GM23338 (cell line): ENCODE data around the gene TMEM245. TPM values are rescaled to one million over a fixed set of nuclear protein-coding genes. Genes with fewer than 3 reads are reported as not detected.
"Not testable (repeated sequence)": the region's sequence is repeated elsewhere in the genome, so short reads cannot be mapped to it uniquely, and the experiment has no call there.

Experiments used
- ATAC-seq: fragments of 200-7000 bp; cut with Tn5 transposase; 3 replicates; pipeline ENCODE4 v1.9.1; 2020
- DNase-seq: peaks from one replicate; pipeline ENCODE4 v3.0.0-alpha.2; 2015; ENCODE audit warnings: low spot score
- H2AFZ ChIP-seq: fragments of 200-600 bp; sonication (generic); 2 replicates; pipeline ENCODE4 v1.8.0; 2016; ENCODE audit warnings: antibody characterized with exemption, mild to moderate bottlenecking, moderate library complexity
- H3F3A ChIP-seq: fragments of 200-600 bp; sonication (generic); replicated peaks from 2 replicates; pipeline ENCODE4 v1.8.0; 2017; ENCODE audit warnings: antibody characterized with exemption, mixed run types, low read depth
- H3K27ac ChIP-seq: fragments of 200-600 bp; sonication (generic); 2 replicates; pipeline ENCODE4 v1.6.1; 2016; ENCODE audit warnings: low read depth
- H3K27me3 ChIP-seq: fragments of 200-600 bp; sonication (generic); 2 replicates; pipeline ENCODE4 v1.8.0; 2016; ENCODE audit warnings: mild to moderate bottlenecking, mixed run types, moderate library complexity; ENCODE audit not compliant: insufficient read depth
- H3K36me3 ChIP-seq: fragments of 200-600 bp; sonication (generic); 2 replicates; pipeline ENCODE4 v1.8.0; 2016; ENCODE audit warnings: mild to moderate bottlenecking; ENCODE audit not compliant: insufficient read depth
- H3K4me1 ChIP-seq: fragments of 200-600 bp; sonication (generic); 2 replicates; pipeline ENCODE4 v1.8.0; 2016; ENCODE audit warnings: mild to moderate bottlenecking, moderate library complexity; ENCODE audit not compliant: insufficient read depth
- H3K4me2 ChIP-seq: fragments of 200-600 bp; sonication (generic); 2 replicates; pipeline ENCODE4 v1.7.1; 2017; ENCODE audit warnings: mixed run types
- H3K4me3 ChIP-seq: fragments of 200-600 bp; sonication (generic); 2 replicates; pipeline ENCODE4 v1.6.1; 2016; ENCODE audit warnings: mixed run types
- H3K79me2 ChIP-seq: fragments of 200-600 bp; sonication (generic); replicated peaks from 2 replicates; pipeline ENCODE4 v1.8.0; 2017; ENCODE audit warnings: mild to moderate bottlenecking; ENCODE audit not compliant: insufficient read depth
- H3K9me2 ChIP-seq: fragments of 200-600 bp; sonication (generic); 2 replicates; pipeline ENCODE4 v1.8.0; 2017; ENCODE audit not compliant: insufficient read depth
- H4K20me1 ChIP-seq: fragments of 200-600 bp; sonication (generic); replicated peaks from 2 replicates; pipeline ENCODE4 v1.8.0; 2017; ENCODE audit warnings: mild to moderate bottlenecking; ENCODE audit not compliant: insufficient read depth
- H3K27ac Mint-ChIP-seq: 2 replicates; pipeline ENCODE4 v1.8.0; 2020; ENCODE audit warnings: inconsistent platforms, mild to moderate bottlenecking, moderate library complexity, mixed read lengths
- H3K27me3 Mint-ChIP-seq: 3 replicates; pipeline ENCODE4 v1.8.0; 2022; ENCODE audit warnings: low read depth, mild to moderate bottlenecking, moderate library complexity, mixed read lengths, inconsistent platforms; ENCODE audit not compliant: insufficient read depth, poor library complexity
- H3K36me3 Mint-ChIP-seq: 3 replicates; pipeline ENCODE4 v1.8.0; 2021; ENCODE audit warnings: low read depth, mild to moderate bottlenecking, inconsistent platforms, moderate library complexity, mixed read lengths
- H3K4me1 Mint-ChIP-seq: 3 replicates; pipeline ENCODE4 v1.8.0; 2020; ENCODE audit warnings: mild to moderate bottlenecking, inconsistent platforms, mixed read lengths
- H3K4me3 Mint-ChIP-seq: 3 replicates; pipeline ENCODE4 v1.8.0; 2021; ENCODE audit warnings: moderate library complexity, mild to moderate bottlenecking, inconsistent platforms, mixed read lengths
- H3K9me3 Mint-ChIP-seq: 3 replicates; pipeline ENCODE4 v1.8.0; 2020; ENCODE audit warnings: moderate library complexity, mild to moderate bottlenecking, inconsistent platforms, mixed read lengths
- CREB1 ChIP-seq: fragments of 250-450 bp; sonication (Bioruptor Pico); IDR thresholded peaks from 2 replicates; pipeline ENCODE4 v1.5.0; 2020; ENCODE audit warnings: low read depth, mild to moderate bottlenecking, moderate library complexity
- EZH2 ChIP-seq: fragments of 200-600 bp; sonication (generic); IDR thresholded peaks from one replicate; pipeline ENCODE4 v1.8.0; 2017; ENCODE audit warnings: antibody characterized with exemption, mild to moderate bottlenecking, low read depth; ENCODE audit not compliant: unreplicated experiment
- EZH2phosphoT487 ChIP-seq: fragments of 200-600 bp; sonication (generic); IDR thresholded peaks from one replicate; pipeline ENCODE4 v1.8.1; 2018; ENCODE audit warnings: antibody characterized with exemption; ENCODE audit not compliant: unreplicated experiment
- JUNB ChIP-seq: IDR thresholded peaks from one replicate; pipeline ENCODE4 v1.6.1; 2016; ENCODE audit warnings: antibody characterized with exemption; ENCODE audit not compliant: unreplicated experiment
- NANOG ChIP-seq: IDR thresholded peaks from 2 replicates; pipeline ENCODE4 v1.6.1; 2016; ENCODE audit warnings: antibody characterized with exemption, borderline replicate concordance
- POLR2AphosphoS5 ChIP-seq: IDR thresholded peaks from 2 replicates; pipeline ENCODE4 v1.6.1; 2016; ENCODE audit warnings: antibody characterized with exemption, low read depth
- STAT1 ChIP-seq: IDR thresholded peaks from one replicate; pipeline ENCODE4 v1.6.1; 2016; ENCODE audit warnings: antibody characterized with exemption; ENCODE audit not compliant: unreplicated experiment
- ZNF114 ChIP-seq: fragments of 250-450 bp; sonication (Bioruptor Pico); IDR thresholded peaks from 2 replicates; pipeline ENCODE4 v1.5.0; 2020; ENCODE audit warnings: mild to moderate bottlenecking, moderate library complexity
- polyA plus RNA-seq: library from polyadenylated mRNA; unstranded; fragments of >200 nt; fragmentation: Nextera tagmentation; extraction: Ambion mirVana; gene quantifications from 2 replicates; pipeline ENCODE4 v1.2.1, GENCODE V29; 2016
- total RNA-seq: library from RNA; depleted of rRNA; stranded (reverse); fragments of >200 nt; shearing (Covaris generic); gene quantifications from 2 replicates; pipeline ENCODE4 v1.2.3, GENCODE V29; 2014
- TF ChIP-seq, protein P1 (sequence below): IDR thresholded peaks from 2 replicates; pipeline ENCODE4 v1.6.1; 2016; ENCODE audit warnings: antibody characterized with exemption
- TF ChIP-seq, protein P2 (sequence below): IDR thresholded peaks from one replicate; pipeline ENCODE4 v1.6.1; 2018; ENCODE audit warnings: antibody characterized with exemption; ENCODE audit not compliant: unreplicated experiment
- TF ChIP-seq, protein P3 (sequence below), 2 experiments: fragments of 200-600 bp in 1 of 2; sonication (generic) in 1 of 2; conservative IDR thresholded peaks; 2 replicates each; pipeline versions ENCODE4 v1.5.1 to v1.6.1; 2016 to 2017; ENCODE audit warnings: antibody characterized with exemption in 2 of 2, low read depth in 2 of 2, mild to moderate bottlenecking in 2 of 2, moderate library complexity in 1 of 2

The TMEM245 gene
- total and polyA plus RNA-seq, 2 experiments from 2014 or later, result 17.3 to 64.1 TPM

DNA sequence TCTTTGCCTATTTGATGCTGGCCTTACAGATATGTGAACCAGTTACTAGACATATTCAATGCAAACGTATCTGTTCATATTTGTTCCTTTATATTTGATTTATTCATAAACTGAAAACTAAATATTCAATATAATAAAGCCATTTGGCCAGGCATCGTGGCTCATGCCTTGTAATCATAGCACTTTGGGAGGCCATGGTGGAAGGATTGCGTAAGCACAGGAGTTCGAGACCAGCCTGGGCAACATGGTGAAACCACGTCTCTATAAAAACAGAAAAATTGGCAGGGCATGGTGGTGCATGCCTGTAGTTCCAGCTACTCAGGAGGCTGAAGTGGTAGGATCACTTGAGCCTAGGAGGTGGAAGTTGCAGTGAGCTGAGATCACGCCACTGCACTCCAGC lies 57.2 kb downstream of the TMEM245 start (continued):
- TF ChIP-seq, protein P1, sequence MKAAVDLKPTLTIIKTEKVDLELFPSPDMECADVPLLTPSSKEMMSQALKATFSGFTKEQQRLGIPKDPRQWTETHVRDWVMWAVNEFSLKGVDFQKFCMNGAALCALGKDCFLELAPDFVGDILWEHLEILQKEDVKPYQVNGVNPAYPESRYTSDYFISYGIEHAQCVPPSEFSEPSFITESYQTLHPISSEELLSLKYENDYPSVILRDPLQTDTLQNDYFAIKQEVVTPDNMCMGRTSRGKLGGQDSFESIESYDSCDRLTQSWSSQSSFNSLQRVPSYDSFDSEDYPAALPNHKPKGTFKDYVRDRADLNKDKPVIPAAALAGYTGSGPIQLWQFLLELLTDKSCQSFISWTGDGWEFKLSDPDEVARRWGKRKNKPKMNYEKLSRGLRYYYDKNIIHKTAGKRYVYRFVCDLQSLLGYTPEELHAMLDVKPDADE, result no peak
- TF ChIP-seq NANOG, result no peak

DNA sequence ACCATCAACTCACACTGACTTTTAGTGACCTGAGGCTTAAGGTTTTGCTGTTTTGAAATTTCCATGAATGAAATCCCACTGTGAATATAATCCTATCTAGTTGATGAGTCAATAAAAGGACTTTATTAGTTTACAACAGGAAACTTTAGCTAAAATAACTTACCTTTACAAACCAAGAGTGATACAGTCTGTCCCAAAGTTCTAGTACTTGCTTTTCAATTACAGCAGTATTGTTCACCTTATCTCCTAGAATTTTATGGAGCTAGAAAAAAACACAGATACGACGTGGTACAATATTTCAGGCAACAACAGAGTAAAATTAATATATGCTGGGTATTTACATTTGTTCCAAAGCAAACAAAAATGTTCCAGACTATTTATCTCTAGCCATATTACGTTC lies 59.6 kb downstream of the TMEM245 start:
- DNase-seq (no peak), ATAC-seq (no peak)
- Mint-ChIP-seq H3K27me3 (peaks cover 4% of the 10 kb centered on the region), H3K27ac (no peak overlapping the region), H3K9me3 (no peaks in the 10 kb centered on the region), H3K36me3 (peaks cover 64% of the 10 kb centered on the region), H3K4me1 (peaks cover 1% of the 10 kb centered on the region; the same call in 2 of the 3 replicates), H3K4me3 (no peak overlapping the region)
- TF ChIP-seq, protein P2, sequence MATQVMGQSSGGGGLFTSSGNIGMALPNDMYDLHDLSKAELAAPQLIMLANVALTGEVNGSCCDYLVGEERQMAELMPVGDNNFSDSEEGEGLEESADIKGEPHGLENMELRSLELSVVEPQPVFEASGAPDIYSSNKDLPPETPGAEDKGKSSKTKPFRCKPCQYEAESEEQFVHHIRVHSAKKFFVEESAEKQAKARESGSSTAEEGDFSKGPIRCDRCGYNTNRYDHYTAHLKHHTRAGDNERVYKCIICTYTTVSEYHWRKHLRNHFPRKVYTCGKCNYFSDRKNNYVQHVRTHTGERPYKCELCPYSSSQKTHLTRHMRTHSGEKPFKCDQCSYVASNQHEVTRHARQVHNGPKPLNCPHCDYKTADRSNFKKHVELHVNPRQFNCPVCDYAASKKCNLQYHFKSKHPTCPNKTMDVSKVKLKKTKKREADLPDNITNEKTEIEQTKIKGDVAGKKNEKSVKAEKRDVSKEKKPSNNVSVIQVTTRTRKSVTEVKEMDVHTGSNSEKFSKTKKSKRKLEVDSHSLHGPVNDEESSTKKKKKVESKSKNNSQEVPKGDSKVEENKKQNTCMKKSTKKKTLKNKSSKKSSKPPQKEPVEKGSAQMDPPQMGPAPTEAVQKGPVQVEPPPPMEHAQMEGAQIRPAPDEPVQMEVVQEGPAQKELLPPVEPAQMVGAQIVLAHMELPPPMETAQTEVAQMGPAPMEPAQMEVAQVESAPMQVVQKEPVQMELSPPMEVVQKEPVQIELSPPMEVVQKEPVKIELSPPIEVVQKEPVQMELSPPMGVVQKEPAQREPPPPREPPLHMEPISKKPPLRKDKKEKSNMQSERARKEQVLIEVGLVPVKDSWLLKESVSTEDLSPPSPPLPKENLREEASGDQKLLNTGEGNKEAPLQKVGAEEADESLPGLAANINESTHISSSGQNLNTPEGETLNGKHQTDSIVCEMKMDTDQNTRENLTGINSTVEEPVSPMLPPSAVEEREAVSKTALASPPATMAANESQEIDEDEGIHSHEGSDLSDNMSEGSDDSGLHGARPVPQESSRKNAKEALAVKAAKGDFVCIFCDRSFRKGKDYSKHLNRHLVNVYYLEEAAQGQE, result no peak
- TF ChIP-seq POLR2AphosphoS5 (no peak), CREB1 (CRISPR knock-in tag) (no peak), NANOG (no peak), ZNF114 (CRISPR knock-in tag) (no peak), JUNB (no peak), STAT1 (no peak), EZH2 (no peak), EZH2phosphoT487 (no peak)
- TF ChIP-seq, protein P1, result no peak
- TF ChIP-seq, protein P3, sequence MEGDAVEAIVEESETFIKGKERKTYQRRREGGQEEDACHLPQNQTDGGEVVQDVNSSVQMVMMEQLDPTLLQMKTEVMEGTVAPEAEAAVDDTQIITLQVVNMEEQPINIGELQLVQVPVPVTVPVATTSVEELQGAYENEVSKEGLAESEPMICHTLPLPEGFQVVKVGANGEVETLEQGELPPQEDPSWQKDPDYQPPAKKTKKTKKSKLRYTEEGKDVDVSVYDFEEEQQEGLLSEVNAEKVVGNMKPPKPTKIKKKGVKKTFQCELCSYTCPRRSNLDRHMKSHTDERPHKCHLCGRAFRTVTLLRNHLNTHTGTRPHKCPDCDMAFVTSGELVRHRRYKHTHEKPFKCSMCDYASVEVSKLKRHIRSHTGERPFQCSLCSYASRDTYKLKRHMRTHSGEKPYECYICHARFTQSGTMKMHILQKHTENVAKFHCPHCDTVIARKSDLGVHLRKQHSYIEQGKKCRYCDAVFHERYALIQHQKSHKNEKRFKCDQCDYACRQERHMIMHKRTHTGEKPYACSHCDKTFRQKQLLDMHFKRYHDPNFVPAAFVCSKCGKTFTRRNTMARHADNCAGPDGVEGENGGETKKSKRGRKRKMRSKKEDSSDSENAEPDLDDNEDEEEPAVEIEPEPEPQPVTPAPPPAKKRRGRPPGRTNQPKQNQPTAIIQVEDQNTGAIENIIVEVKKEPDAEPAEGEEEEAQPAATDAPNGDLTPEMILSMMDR (conservative IDR thresholded peaks at IDR 0.05; ENCODE audit: low read depth in 2 of 2), result no peak
- no peaks in the 10 kb centered on the region for H3K27me3 ChIP-seq
- no peaks in the 10 kb centered on the region for H3F3A ChIP-seq
- H3K36me3 ChIP-seq, result peaks cover 49% of the 10 kb centered on the region
- H3K9me2 ChIP-seq, result no peaks in the 10 kb centered on the region
- H3K27ac ChIP-seq, result no peak overlapping the region
- H3K79me2 ChIP-seq, result no peaks in the 10 kb centered on the region
- H2AFZ ChIP-seq, result no peak overlapping the region
- H3K4me1 ChIP-seq, result peaks cover 3% of the 10 kb centered on the region; the same call in 1 of the 2 replicates
- H4K20me1 ChIP-seq, result 0 out of 2 replicates have a peak, but pooled peaks cover 5% of the 10 kb centered on the region
- H3K4me3 ChIP-seq, result no peak overlapping the region
- no peak overlapping the region for H3K4me2 ChIP-seq

DNA sequence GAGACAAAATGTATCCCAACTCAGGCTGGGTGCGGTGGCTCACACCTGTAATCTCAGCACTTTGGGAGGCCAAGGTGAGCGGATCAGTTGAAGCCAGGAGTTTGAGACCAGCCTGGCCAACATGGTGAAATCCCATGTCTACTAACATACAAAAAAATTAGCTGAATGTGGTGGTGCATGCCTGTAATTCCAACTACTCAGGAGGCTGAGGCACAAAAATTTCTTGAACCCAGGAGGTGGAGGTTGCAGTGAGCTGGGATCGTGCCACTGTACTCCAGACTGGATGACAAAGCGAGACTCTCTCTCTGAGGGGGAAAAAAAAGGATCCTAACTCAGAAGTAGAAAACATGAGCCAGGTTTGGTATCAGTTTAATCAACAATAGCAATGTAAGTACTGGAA lies 66.6 kb downstream of the TMEM245 start:
- H3K4me3 Mint-ChIP-seq, H3K27me3 Mint-ChIP-seq, ATAC-seq, H3K4me2 ChIP-seq, H3K9me3 Mint-ChIP-seq, H3F3A ChIP-seq, H2AFZ ChIP-seq, DNase-seq, H3K9me2 ChIP-seq, H3K27me3 ChIP-seq, H4K20me1 ChIP-seq, H3K4me3 ChIP-seq, H3K79me2 ChIP-seq: not testable (repeated sequence)
- Histone ChIP-seq H3K36me3 (peaks cover 56% of the 10 kb centered on the region), H3K4me1 (peaks cover 24% of the 10 kb centered on the region), H3K27ac (peak overlapping the region; percentile 74; the same call in 1 of the 2 replicates)
- peaks cover 83% of the 10 kb centered on the region for H3K36me3 Mint-ChIP-seq
- peaks cover 18% of the 10 kb centered on the region for H3K4me1 Mint-ChIP-seq
- peak overlapping the region; percentile 87 for H3K27ac Mint-ChIP-seq
